ENCODE measurements around the gene BTBD17. TPM values are rescaled to one million over a fixed set of nuclear protein-coding genes. Genes with fewer than 3 reads are reported as not detected.

The BTBD17 gene
- polyA plus RNA-seq, 1 of the 3 experiments (the other 2 are of a cell fraction), result not detected

DNA sequence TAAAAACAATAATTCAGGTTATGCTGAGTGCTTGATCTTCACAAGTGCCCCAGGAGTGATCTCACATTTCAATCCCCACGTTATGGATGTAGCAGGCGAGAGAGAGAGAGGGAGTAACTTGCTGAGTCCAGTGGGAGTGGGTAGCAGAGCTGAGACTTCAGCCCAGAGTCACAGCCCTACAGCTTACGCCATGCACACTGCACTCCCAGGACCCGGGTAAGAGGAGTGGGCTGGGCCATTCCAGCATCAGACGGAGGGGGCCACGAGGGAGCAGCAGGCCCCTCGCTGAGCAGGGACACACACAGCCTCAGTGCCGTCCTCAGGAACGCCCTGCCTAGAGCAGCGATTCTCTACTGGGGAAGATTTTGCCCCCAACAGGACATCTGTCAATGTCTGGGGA, 45.4 kb downstream of the BTBD17 start:
- H3K9ac ChIP-seq, result no peak overlapping the region

DNA sequence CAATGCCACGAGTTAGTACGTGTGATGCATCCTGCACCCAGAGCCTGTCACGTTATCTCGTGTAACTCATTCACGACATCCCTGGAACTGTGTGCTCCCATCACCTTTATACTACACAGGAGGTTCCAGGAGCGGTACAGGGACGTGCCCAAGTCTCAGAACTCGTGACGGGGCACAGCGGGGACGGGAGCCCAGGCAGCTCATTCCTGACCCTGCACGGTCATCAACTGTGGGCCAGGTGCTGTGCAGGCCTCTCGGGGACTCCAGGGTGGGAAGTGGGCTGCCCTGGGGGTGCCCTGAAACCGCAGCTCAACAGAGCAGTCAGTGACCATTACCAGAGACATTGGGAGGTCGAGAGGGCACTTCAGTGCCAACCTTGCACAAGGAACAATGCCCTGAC, 46.8 kb downstream of the BTBD17 start:
- no peak for DNase-seq
- no peak overlapping the region for H3K4me2 ChIP-seq
- no peaks in the 10 kb centered on the region for H3K27me3 ChIP-seq (ENCODE audit: insufficient read depth)
- no peaks in the 10 kb centered on the region for H4K20me1 ChIP-seq (ENCODE audit: insufficient read depth)
- no peaks in the 10 kb centered on the region for H3F3A ChIP-seq (replicated peaks; ENCODE audit: insufficient read depth)
- ChIA-PET POLR2A (no interaction called here), CTCF (interaction anchor here (1.1 to 5.0 kb wide), 8 partner anchors 10 to 179 kb away, joined by 3 to 24 read pairs (median 4); partner anchors contain the start of gene GPR142)
- H3K36me3 ChIP-seq (replicated peaks in 1 of 2; ENCODE audit: control insufficient read depth in 1 of 2, insufficient read depth in 2 of 2, low read length in 1 of 2), result no peaks in the 10 kb centered on the region
- no peak overlapping the region for H3K9ac ChIP-seq
- H3K4me1 ChIP-seq (ENCODE audit: control insufficient read depth in 1 of 2, insufficient read depth in 2 of 2, low read depth in 1 of 2, low read length in 1 of 2), result no peaks in the 10 kb centered on the region
- H3K9me3 ChIP-seq, result no peaks in the 10 kb centered on the region; the same call in 1 of the 2 replicates
- H3K79me2 ChIP-seq (ENCODE audit: insufficient read depth), result no peaks in the 10 kb centered on the region
- H2AFZ ChIP-seq (ENCODE audit: low read depth), result no peak overlapping the region
- no peak overlapping the region for H3K27ac ChIP-seq (ENCODE audit: low read depth in 2 of 2, low read length in 1 of 2)
- 50% methylated on average over 14 of the region's 15 CpGs for WGBS (ENCODE audit: low lambda C conversion rate)
- H3K4me3 ChIP-seq (ENCODE audit: low read depth in 2 of 2, low read length in 1 of 2), result no peak overlapping the region
- H3K9me2 ChIP-seq, result no peaks in the 10 kb centered on the region
- TF ChIP-seq POLR2AphosphoS5 (IDR thresholded peaks at IDR 0.05; ENCODE audit: low read depth, low read length), result no peak
- TF ChIP-seq FOSL2 (IDR thresholded peaks at IDR 0.05; ENCODE audit: borderline replicate concordance, low read depth), result no peak
- TF ChIP-seq RFX5 (IDR thresholded peaks at IDR 0.05; ENCODE audit: low read length), result no peak
- TF ChIP-seq MEF2A (IDR thresholded peaks at IDR 0.05; ENCODE audit: borderline replicate concordance, low read depth), result no peak
- TF ChIP-seq ELF1 (IDR thresholded peaks at IDR 0.05), result no peak
- TF ChIP-seq FOXM1 (IDR thresholded peaks at IDR 0.05; ENCODE audit: low read depth), result no peak
- no peak for TF ChIP-seq TEAD4 (IDR thresholded peaks at IDR 0.05; ENCODE audit: borderline replicate concordance, insufficient read depth)
- no peak for TF ChIP-seq MXI1 (IDR thresholded peaks at IDR 0.05; ENCODE audit: low read depth, low read length)
- TF ChIP-seq CHD2 (IDR thresholded peaks at IDR 0.05; ENCODE audit: low read length, partially characterized antibody), result no peak
- TF ChIP-seq RCOR1 (IDR thresholded peaks at IDR 0.05; ENCODE audit: low read length), result no peak
- no peak for TF ChIP-seq EP300 (IDR thresholded peaks at IDR 0.05; ENCODE audit: borderline replicate concordance in 1 of 2, low read depth in 1 of 2, low read length in 1 of 2)
- TF ChIP-seq SIN3A (IDR thresholded peaks at IDR 0.05; ENCODE audit: borderline replicate concordance, low read depth, low read length), result no peak
- TF ChIP-seq, protein P1, sequence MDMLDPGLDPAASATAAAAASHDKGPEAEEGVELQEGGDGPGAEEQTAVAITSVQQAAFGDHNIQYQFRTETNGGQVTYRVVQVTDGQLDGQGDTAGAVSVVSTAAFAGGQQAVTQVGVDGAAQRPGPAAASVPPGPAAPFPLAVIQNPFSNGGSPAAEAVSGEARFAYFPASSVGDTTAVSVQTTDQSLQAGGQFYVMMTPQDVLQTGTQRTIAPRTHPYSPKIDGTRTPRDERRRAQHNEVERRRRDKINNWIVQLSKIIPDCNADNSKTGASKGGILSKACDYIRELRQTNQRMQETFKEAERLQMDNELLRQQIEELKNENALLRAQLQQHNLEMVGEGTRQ (IDR thresholded peaks at IDR 0.05; ENCODE audit: borderline replicate concordance, low read depth, low read length), result no peak
- no peak for TF ChIP-seq SMC3 (IDR thresholded peaks at IDR 0.05; ENCODE audit: low read depth, low read length)

More for the DNA sequence above, 45.4 kb downstream of the BTBD17 start:
- H3K9me2 ChIP-seq, result no peaks in the 10 kb centered on the region
- H3K27me3 ChIP-seq (ENCODE audit: insufficient read depth), result no peaks in the 10 kb centered on the region
- no peaks in the 10 kb centered on the region for H3K79me2 ChIP-seq (ENCODE audit: insufficient read depth)
- POLR2A ChIA-PET, result no interaction called here
- CTCF ChIA-PET, result interaction anchor here (1.3 to 3.0 kb wide), 4 partner anchors 13 to 141 kb away, joined by 3 to 11 read pairs (median 6); partner anchors contain the start of gene GPR142
- no peaks in the 10 kb centered on the region for H3K36me3 ChIP-seq (replicated peaks in 1 of 2; ENCODE audit: control insufficient read depth in 1 of 2, insufficient read depth in 2 of 2, low read length in 1 of 2)
- no peaks in the 10 kb centered on the region for H3K4me1 ChIP-seq (ENCODE audit: control insufficient read depth in 1 of 2, insufficient read depth in 2 of 2, low read depth in 1 of 2, low read length in 1 of 2)
- no peak overlapping the region for H3K4me3 ChIP-seq (ENCODE audit: low read depth in 2 of 2, low read length in 1 of 2)
- no peak overlapping the region for H2AFZ ChIP-seq (ENCODE audit: low read depth)
- TF ChIP-seq NFIC (IDR thresholded peaks at IDR 0.05; ENCODE audit: borderline replicate concordance), result no peak
- TF ChIP-seq EZH2phosphoT487 (IDR thresholded peaks at IDR 0.05; ENCODE audit: borderline replicate concordance, low read depth), result no peak
- TF ChIP-seq TAF1 (IDR thresholded peaks at IDR 0.05; ENCODE audit: borderline replicate concordance, low read depth, low read length), result no peak
- no peak for TF ChIP-seq MXI1 (IDR thresholded peaks at IDR 0.05; ENCODE audit: low read depth, low read length)
- TF ChIP-seq FOXM1 (IDR thresholded peaks at IDR 0.05; ENCODE audit: low read depth), result no peak
- TF ChIP-seq RFX5 (IDR thresholded peaks at IDR 0.05; ENCODE audit: low read length), result no peak
- no peak for TF ChIP-seq SMC3 (IDR thresholded peaks at IDR 0.05; ENCODE audit: low read depth, low read length)
- no peak for TF ChIP-seq JUND (IDR thresholded peaks at IDR 0.05)
- no peak for TF ChIP-seq TEAD4 (IDR thresholded peaks at IDR 0.05; ENCODE audit: borderline replicate concordance, insufficient read depth)
- no peak for TF ChIP-seq SIN3A (IDR thresholded peaks at IDR 0.05; ENCODE audit: borderline replicate concordance, low read depth, low read length)
- TF ChIP-seq EP300 (IDR thresholded peaks at IDR 0.05; ENCODE audit: borderline replicate concordance in 1 of 2, low read depth in 1 of 2, low read length in 1 of 2), result no peak
- no peak for TF ChIP-seq MEF2A (IDR thresholded peaks at IDR 0.05; ENCODE audit: borderline replicate concordance, low read depth)
- TF ChIP-seq TCF12 (IDR thresholded peaks at IDR 0.05), result no peak
- TF ChIP-seq, protein P1 (IDR thresholded peaks at IDR 0.05; ENCODE audit: borderline replicate concordance, low read depth, low read length), result no peak
- H4K20me1 ChIP-seq (ENCODE audit: insufficient read depth), result no peaks in the 10 kb centered on the region
- WGBS (ENCODE audit: low lambda C conversion rate), result 32% methylated on average over 9 of the region's 10 CpGs
- H3K9me3 ChIP-seq, result no peaks in the 10 kb centered on the region; the same call in 1 of the 2 replicates
- DNase-seq, result no peak
- no peak overlapping the region for H3K27ac ChIP-seq (ENCODE audit: low read depth in 2 of 2, low read length in 1 of 2)
- H3K4me2 ChIP-seq, result no peak overlapping the region
- H3F3A ChIP-seq (replicated peaks; ENCODE audit: insufficient read depth), result no peaks in the 10 kb centered on the region
